BJ (cell line): Measurements from ENCODE around the gene F8A1. TPM values are rescaled to one million over a fixed set of nuclear protein-coding genes. Genes with fewer than 3 reads are reported as not detected.
"Not testable (repeated sequence)": the region's sequence is repeated elsewhere in the genome, so short reads cannot be mapped to it uniquely, and the experiment has no call there.

Source experiments
- CTCF ChIA-PET: fragments of 350-600 bp; formaldehyde crosslinking; extraction: SDS; loops from one replicate; lab custom pipeline; 2021; ENCODE audit warnings: antibody characterized with exemption, inconsistent platforms; lab: Yijun Ruan, JAX
- POLR2A ChIA-PET: fragments of 300-600 bp; sonication (Branson Sonifier 250); formaldehyde crosslinking; extraction: SDS; loops from one replicate; lab custom pipeline; 2021; ENCODE audit warnings: antibody characterized with exemption; lab: Charles Lee
- DNase-seq: peaks from one replicate; pipeline ENCODE4 v3.0.0-alpha.2; 2011; ENCODE audit warnings: low read depth
- H3K27me3 ChIP-seq: 2 replicates; pipeline ENCODE4 v1.6.0; 2011; ENCODE audit warnings: low read length; ENCODE audit not compliant: control insufficient read depth, insufficient read depth
- H3K36me3 ChIP-seq: 2 replicates; pipeline ENCODE4 v1.5.1; 2011; ENCODE audit warnings: low read length; ENCODE audit not compliant: control insufficient read depth, insufficient read depth
- H3K4me3 ChIP-seq: 2 replicates; pipeline ENCODE4 v1.5.1; 2011; ENCODE audit warnings: low read depth, mild to moderate bottlenecking, control low read depth, low read length
- CTCF ChIP-seq: IDR thresholded peaks from 2 replicates; pipeline ENCODE4 v1.5.1; 2011; ENCODE audit warnings: low read depth, mild to moderate bottlenecking, control low read depth, inconsistent platforms, low read length, moderate library complexity; ENCODE audit not compliant: insufficient read depth
- polyA minus RNA-seq: library from RNA; depleted of rRNA, polyadenylated mRNA; stranded (reverse); fragments of >200 nt; gene quantifications from 2 replicates; pipeline ENCODE4 v1.2.3, GENCODE V29; 2011; rRNA and poly(A)+ RNA removed
- polyA plus RNA-seq: library from polyadenylated mRNA; depleted of rRNA; stranded (reverse); fragments of >200 nt; gene quantifications from 2 replicates; pipeline ENCODE4 v1.2.3, GENCODE V29; 2011; rRNA removed

Gene F8A1
- 6.5 and 7.1 TPM in 2 replicates for polyA plus RNA-seq
- polyA minus RNA-seq, result 5.2 and 8.3 TPM in 2 replicates

- not testable (repeated sequence) for DNase-seq
Measured at GRCh38 chrX:154886069-154886788, at the start of gene F8A1. F8A1 (plus strand) TSS chrX:154886355; CDS start chrX:154886375, 20 bp downstream.

GRCh38 chrX:154840856-154841255 is 45.3 kb upstream of the F8A1 start:
- ChIA-PET POLR2A (no interaction called here), CTCF (interaction anchor here (0.8 to 1.3 kb wide), 4 partner anchors 12 to 110 kb away, joined by 3 to 5 read pairs (median 4); no protein-coding TSS in a partner anchor)
- no peaks in the 10 kb centered on the region for H3K27me3 ChIP-seq
- DNase-seq, result peak; percentile 16
- TF ChIP-seq CTCF, result peak; percentile 40
- H3K4me3 ChIP-seq, result no peak overlapping the region
- no peaks in the 10 kb centered on the region for H3K36me3 ChIP-seq

More at GRCh38 chrX:154886069-154886788, at the start of gene F8A1:
- POLR2A ChIA-PET, H3K27me3 ChIP-seq, H3K36me3 ChIP-seq, CTCF ChIA-PET: not testable (repeated sequence)
- peak within 1 kb of the TSS; percentile 24 for H3K4me3 ChIP-seq

- no peak for TF ChIP-seq CTCF
- H3K4me3 ChIP-seq, result no peak overlapping the region
- no peaks in the 10 kb centered on the region for H3K36me3 ChIP-seq
- POLR2A ChIA-PET, result no interaction called here
- H3K27me3 ChIP-seq, result no peaks in the 10 kb centered on the region
- CTCF ChIA-PET, result no interaction called here
- DNase-seq, result no peak
Measured at GRCh38 chrX:154850957-154851611, 35.1 kb upstream of the F8A1 start.

GRCh38 chrX:154855256-154855655 is 30.9 kb upstream of the F8A1 start:
- POLR2A ChIA-PET, result no interaction called here
- DNase-seq, result no peak
- Histone ChIP-seq H3K36me3 (no peaks in the 10 kb centered on the region), H3K27me3 (no peaks in the 10 kb centered on the region), H3K4me3 (no peak overlapping the region)
- no peak for TF ChIP-seq CTCF
- CTCF ChIA-PET, result no interaction called here

GRCh38 chrX:154868522-154868921 is 17.6 kb upstream of the F8A1 start:
- H3K4me3 ChIP-seq, H3K36me3 ChIP-seq, CTCF ChIA-PET, POLR2A ChIA-PET, H3K27me3 ChIP-seq, DNase-seq: not testable (repeated sequence)

GRCh38 chrX:154873329-154873728 is 12.8 kb upstream of the F8A1 start:
- Histone ChIP-seq H3K36me3 (no peaks in the 10 kb centered on the region), H3K4me3 (no peak overlapping the region), H3K27me3 (no peaks in the 10 kb centered on the region)
- DNase-seq, result no peak
- POLR2A ChIA-PET, result no interaction called here
- CTCF ChIA-PET, result no interaction called here
- TF ChIP-seq CTCF, result no peak

- DNase-seq, CTCF ChIA-PET, POLR2A ChIA-PET, H3K27me3 ChIP-seq, H3K4me3 ChIP-seq, H3K36me3 ChIP-seq: not testable (repeated sequence)
Measured at GRCh38 chrX:154884069-154884468, 2.1 kb upstream of the F8A1 start.

- H3K36me3 ChIP-seq, DNase-seq, POLR2A ChIA-PET, CTCF ChIA-PET, H3K27me3 ChIP-seq, H3K4me3 ChIP-seq: not testable (repeated sequence)
Measured at GRCh38 chrX:154885057-154885456, 1.1 kb upstream of the F8A1 start.

- H3K36me3 ChIP-seq, CTCF ChIA-PET, H3K4me3 ChIP-seq, POLR2A ChIA-PET, DNase-seq, H3K27me3 ChIP-seq: not testable (repeated sequence)
Measured at GRCh38 chrX:154885549-154885948, 606 bp upstream of the F8A1 start.
